Progenitor cell of endocrine pancreas (in vitro differentiated cells): ENCODE results near the gene FAM184A. TPM values are rescaled to one million over a fixed set of nuclear protein-coding genes. Genes with fewer than 3 reads are reported as not detected.

Experiments used
- DNase-seq: peaks from one replicate; pipeline ENCODE4 v3.0.0; 2021; ENCODE audit warnings: low spot score; ENCODE audit not compliant: unreplicated experiment
- H3K27ac Mint-ChIP-seq: 2 replicates; pipeline ENCODE4 v1.8.0; 2021; ENCODE audit warnings: mild to moderate bottlenecking, moderate library complexity, mixed read lengths
- H3K27me3 Mint-ChIP-seq: 2 replicates; pipeline ENCODE4 v1.8.0; 2021; ENCODE audit warnings: mixed read lengths
- H3K36me3 Mint-ChIP-seq: 2 replicates; pipeline ENCODE4 v1.8.0; 2022; ENCODE audit warnings: mixed read lengths; ENCODE audit not compliant: insufficient read depth
- H3K4me1 Mint-ChIP-seq: 2 replicates; pipeline ENCODE4 v1.8.0; 2021; ENCODE audit warnings: low read depth, mixed read lengths
- H3K4me3 Mint-ChIP-seq: 2 replicates; pipeline ENCODE4 v1.8.0; 2021; ENCODE audit warnings: low read depth, mild to moderate bottlenecking, moderate library complexity, mixed read lengths
- H3K9me3 Mint-ChIP-seq: 2 replicates; pipeline ENCODE4 v1.8.0; 2021; ENCODE audit warnings: low read depth, mixed read lengths
- CTCF ChIP-seq: fragments of 200-600 bp; sonication (generic); IDR thresholded peaks from one replicate; pipeline ENCODE4 v1.5.0; 2021; ENCODE audit warnings: antibody characterized with exemption, mild to moderate bottlenecking; ENCODE audit not compliant: unreplicated experiment
- total RNA-seq: library from RNA; stranded (reverse); gene quantifications from 2 replicates; pipeline ENCODE4 v1.2.1, GENCODE V29; 2021

The FAM184A gene
- total RNA-seq, 1 donor from 2014 or later: 20.9 TPM

- Mint-ChIP-seq H3K4me1 (peaks cover 15% of the 10 kb centered on the region), H3K4me3 (no peak overlapping the region), H3K27ac (no peak overlapping the region), H3K27me3 (no peaks in the 10 kb centered on the region), H3K36me3 (peaks cover 16% of the 10 kb centered on the region), H3K9me3 (no peaks in the 10 kb centered on the region)
- TF ChIP-seq CTCF: no peak
- DNase-seq: no peak
Observed at GRCh38 chr6:118930680-118931079, 147.8 kb downstream of the FAM184A start.

GRCh38 chr6:118923035-118923434 is 155.4 kb downstream of the FAM184A start:
- Mint-ChIP-seq H3K27me3 (no peaks in the 10 kb centered on the region), H3K9me3 (no peaks in the 10 kb centered on the region), H3K4me3 (no peak overlapping the region), H3K4me1 (peaks cover 13% of the 10 kb centered on the region), H3K27ac (no peak overlapping the region), H3K36me3 (peaks cover 30% of the 10 kb centered on the region)
- no peak for DNase-seq
- TF ChIP-seq CTCF: no peak

- H3K4me3 Mint-ChIP-seq: no peak overlapping the region
- TF ChIP-seq CTCF: no peak
Observed at GRCh38 chr6:118921084-118921483, 157.4 kb downstream of the FAM184A start.

GRCh38 chr6:118918329-118918725 is 160.1 kb downstream of the FAM184A start:
- H3K36me3 Mint-ChIP-seq: peaks cover 40% of the 10 kb centered on the region

More at GRCh38 chr6:118921084-118921483, 157.4 kb downstream of the FAM184A start:
- peaks cover 29% of the 10 kb centered on the region for H3K36me3 Mint-ChIP-seq
- no peak for DNase-seq
- H3K4me1 Mint-ChIP-seq: peaks cover 14% of the 10 kb centered on the region
- H3K27me3 Mint-ChIP-seq: no peaks in the 10 kb centered on the region
- H3K9me3 Mint-ChIP-seq: no peaks in the 10 kb centered on the region
- no peak overlapping the region for H3K27ac Mint-ChIP-seq

GRCh38 chr6:118917546-118918328 is 160.7 kb downstream of the FAM184A start:
- no peaks in the 10 kb centered on the region for H3K27me3 Mint-ChIP-seq
- no peak overlapping the region for H3K4me3 Mint-ChIP-seq

More at GRCh38 chr6:118918329-118918725, 160.1 kb downstream of the FAM184A start:
- H3K4me3 Mint-ChIP-seq: no peak overlapping the region
- no peak overlapping the region for H3K27ac Mint-ChIP-seq
- no peaks in the 10 kb centered on the region for H3K27me3 Mint-ChIP-seq
- H3K4me1 Mint-ChIP-seq: peaks cover 15% of the 10 kb centered on the region
- DNase-seq: no peak
- TF ChIP-seq CTCF: no peak
- H3K9me3 Mint-ChIP-seq: no peaks in the 10 kb centered on the region

More at GRCh38 chr6:118917546-118918328, 160.7 kb downstream of the FAM184A start:
- no peak for TF ChIP-seq CTCF
- Mint-ChIP-seq H3K36me3 (peaks cover 42% of the 10 kb centered on the region), H3K9me3 (no peaks in the 10 kb centered on the region), H3K27ac (no peak overlapping the region), H3K4me1 (peaks cover 13% of the 10 kb centered on the region)
- no peak for DNase-seq
